Measurements from ENCODE around the gene REM2. TPM values are rescaled to one million over a fixed set of nuclear protein-coding genes. Genes with fewer than 3 reads are reported as not detected.
"Not testable (repeated sequence)": the region's sequence is repeated elsewhere in the genome, so short reads cannot be mapped to it uniquely, and the experiment has no call there.

Gene REM2
- total RNA-seq, 2 experiments from 2014 or later, result 0.20 to 0.27 TPM

GRCh38 chr14:22852599-22852939, 30.5 kb upstream of the REM2 start:
- POLR2A ChIA-PET, result interaction anchor here (0.7 to 1.4 kb wide), 6 partner anchors 9 to 283 kb away, joined by 3 to 7 read pairs (median 4); partner anchors contain the start of gene OXA1L
- Mint-ChIP-seq H3K27ac (peak overlapping the region; percentile 79), H3K9me3 (no peaks in the 10 kb centered on the region)

DNA sequence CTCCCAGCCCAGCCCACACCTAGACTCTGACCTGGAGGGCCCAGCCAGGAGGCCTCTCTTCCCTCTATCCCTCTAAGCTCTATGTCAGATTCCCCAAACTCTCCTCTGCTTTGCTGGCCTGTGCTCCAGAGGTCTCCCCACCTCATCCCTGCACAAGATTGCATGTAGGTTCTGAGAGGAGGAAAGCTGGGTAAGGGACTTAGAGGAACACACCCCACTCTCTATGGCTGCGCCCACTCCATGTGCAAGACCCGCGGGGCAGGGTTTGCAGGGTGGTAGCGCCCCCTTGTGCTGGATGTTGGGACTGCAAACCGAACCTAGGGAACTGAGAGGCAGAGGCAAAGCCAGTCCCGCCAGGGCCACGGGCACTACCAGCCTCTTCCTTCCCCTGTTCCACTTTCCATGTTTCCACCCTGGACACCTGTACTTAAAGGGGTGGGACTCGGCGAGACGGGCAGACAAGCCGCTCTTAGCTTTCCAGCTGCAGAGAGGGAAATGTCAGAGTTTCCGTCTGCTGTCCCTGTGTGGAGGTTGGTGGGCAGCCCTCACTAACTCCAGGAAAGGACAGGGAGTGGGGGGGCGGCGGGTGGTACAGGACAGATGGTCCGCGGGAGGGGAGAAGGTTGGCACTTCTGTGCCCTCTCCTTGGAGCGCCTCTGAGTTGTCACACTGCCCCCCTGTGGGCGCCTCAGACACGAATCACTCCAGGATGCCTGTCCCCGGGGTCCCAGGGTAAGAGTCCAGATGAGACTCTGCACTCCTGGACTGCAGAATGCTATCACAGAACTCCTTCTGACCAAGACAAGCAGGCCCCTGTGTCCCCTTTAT, 29.9 kb upstream of the REM2 start:
- intact Hi-C loops (cut with micrococcal nuclease), result loop anchor here (1.0 to 5.0 kb wide), 2 partner anchors 30 to 281 kb away; no protein-coding TSS in a partner anchor
- Mint-ChIP-seq H3K27me3 (peaks cover 13% of the 10 kb centered on the region), H3K36me3 (ENCODE audit: low read depth) (no peaks in the 10 kb centered on the region), H3K4me3 (peak overlapping the region; percentile 71), H3K27ac (peak overlapping the region; percentile 79), H3K4me1 (ENCODE audit: low read depth) (peaks cover 15% of the 10 kb centered on the region), H3K9me3 (no peaks in the 10 kb centered on the region)
- ChIA-PET POLR2A (interaction anchor here (0.7 to 1.4 kb wide), 5 partner anchors 10 to 283 kb away, joined by 3 to 7 read pairs (median 4); partner anchors contain the start of gene OXA1L), CTCF (interaction anchor here (0.5 to 20.8 kb wide), 43 partner anchors 8 to 934 kb away, joined by 3 to 469 read pairs (median 4); partner anchors contain the start of genes ABHD4, HAUS4, LRP10 and MMP14)
- TF ChIP-seq CTCF (IDR thresholded peaks at IDR 0.05), result peak; percentile 92
- ATAC-seq, result peak; percentile 82
- DNase-seq, result peak; percentile 96

More at GRCh38 chr14:22852599-22852939, 30.5 kb upstream of the REM2 start:
- no peak overlapping the region for H3K4me3 Mint-ChIP-seq
- no peaks in the 10 kb centered on the region for H3K36me3 Mint-ChIP-seq (ENCODE audit: low read depth)
- TF ChIP-seq CTCF (IDR thresholded peaks at IDR 0.05), result no peak
- intact Hi-C loops (cut with micrococcal nuclease), result loop anchor here (5.0 kb wide), 1 partner anchor 280 kb away; no protein-coding TSS in a partner anchor
- peaks cover 13% of the 10 kb centered on the region for H3K27me3 Mint-ChIP-seq
- no peak for DNase-seq
- CTCF ChIA-PET, result interaction anchor here (0.5 to 20.8 kb wide), 36 partner anchors 9 to 934 kb away, joined by 3 to 469 read pairs (median 5); partner anchors contain the start of genes ABHD4, HAUS4, LRP10 and MMP14
- H3K4me1 Mint-ChIP-seq (ENCODE audit: low read depth), result peaks cover 13% of the 10 kb centered on the region
- ATAC-seq, result no peak

DNA sequence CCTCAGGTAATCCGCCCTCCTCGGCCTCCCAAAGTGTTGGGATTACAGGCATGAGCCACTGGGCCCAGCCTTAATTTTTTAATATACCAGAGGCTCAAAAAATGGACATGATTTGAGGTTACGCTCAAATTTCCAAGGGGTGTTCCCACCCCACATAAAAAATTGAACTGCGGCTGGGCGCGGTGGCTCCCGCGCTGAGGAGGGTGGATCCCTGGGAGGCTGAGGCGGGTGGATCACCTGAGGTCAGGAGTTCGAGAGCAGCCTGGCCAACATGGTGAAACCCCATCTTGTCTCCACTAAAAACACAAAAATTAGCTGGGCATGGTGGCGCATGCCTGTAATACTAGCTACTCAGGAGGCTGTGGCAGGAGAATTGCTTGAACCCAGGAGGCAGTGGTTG, 28.7 kb upstream of the REM2 start:
- peaks cover 21% of the 10 kb centered on the region for H3K4me1 Mint-ChIP-seq (ENCODE audit: low read depth)
- ChIA-PET CTCF (interaction anchor here (0.7 to 20.8 kb wide), 31 partner anchors 8 to 297 kb away, joined by 3 to 469 read pairs (median 5); partner anchors contain the start of genes DAD1, LRP10, MMP14 and MRPL52), POLR2A (interaction anchor here (0.9 to 1.5 kb wide), 4 partner anchors 17 to 265 kb away, joined by 3 to 10 read pairs (median 6); partner anchors contain the start of genes DAD1, LRP10, MRPL52 and OXA1L)
- not testable (repeated sequence) for DNase-seq; ATAC-seq; H3K4me3 Mint-ChIP-seq; H3K9me3 Mint-ChIP-seq; H3K27ac Mint-ChIP-seq; H3K36me3 Mint-ChIP-seq (ENCODE audit: low read depth)
- H3K27me3 Mint-ChIP-seq, result peaks cover 13% of the 10 kb centered on the region
- intact Hi-C loops (cut with micrococcal nuclease), result loop anchor here (5.0 kb wide), 1 partner anchor 282 kb away; no protein-coding TSS in a partner anchor

DNA sequence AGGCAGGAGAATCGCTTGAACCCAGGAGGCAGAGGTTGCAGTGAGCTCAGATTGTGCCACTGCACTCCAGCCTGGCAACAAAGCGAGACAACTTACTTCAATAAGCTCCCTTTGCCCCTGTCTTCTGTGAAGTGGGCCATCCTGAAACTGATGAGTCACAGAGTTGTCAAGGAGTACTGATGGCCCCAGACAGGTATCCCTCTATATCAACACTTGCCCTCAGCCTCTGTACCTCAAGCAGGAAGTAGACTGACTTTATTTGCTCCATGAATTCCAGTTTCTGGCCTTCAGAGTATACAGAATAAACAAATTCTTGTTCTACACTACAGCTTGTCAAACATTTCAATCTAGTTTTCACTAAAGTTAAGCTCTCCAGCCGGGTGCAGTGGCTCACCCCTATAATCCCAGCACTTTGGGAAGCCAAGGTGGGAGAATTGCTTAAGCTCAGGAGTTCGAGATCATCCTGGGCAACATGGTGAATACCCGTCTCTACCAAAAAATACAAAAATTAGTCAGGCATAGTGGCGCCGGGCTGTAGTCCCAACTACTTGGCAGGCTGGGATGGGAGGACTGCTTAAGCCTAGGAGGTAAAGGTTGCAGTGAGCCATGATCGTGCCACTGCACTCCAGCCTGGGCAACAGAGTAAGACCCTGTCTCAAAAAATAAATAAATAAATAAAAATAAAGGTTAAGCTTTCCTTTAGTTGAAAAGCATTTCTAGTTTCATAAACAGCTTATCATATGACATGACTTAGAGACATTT, 27.9 kb upstream of the REM2 start:
- CTCF ChIA-PET, result interaction anchor here (0.7 to 20.8 kb wide), 21 partner anchors 8 to 299 kb away, joined by 3 to 469 read pairs (median 5); partner anchors contain the start of genes DAD1, LRP10, MMP14 and MRPL52
- H3K4me1 Mint-ChIP-seq (ENCODE audit: low read depth), result peaks cover 21% of the 10 kb centered on the region
- intact Hi-C loops (cut with micrococcal nuclease), result loop anchor here (5.0 kb wide), 1 partner anchor 283 kb away; no protein-coding TSS in a partner anchor
- POLR2A ChIA-PET, result interaction anchor here (0.7 to 1.5 kb wide), 5 partner anchors 16 to 266 kb away, joined by 3 to 10 read pairs (median 5); partner anchors contain the start of genes DAD1, LRP10, MRPL52 and OXA1L
- DNase-seq (peak; percentile 49), ATAC-seq (peak; percentile 56)
- no peaks in the 10 kb centered on the region for H3K9me3 Mint-ChIP-seq
- H3K27me3 Mint-ChIP-seq, result peaks cover 13% of the 10 kb centered on the region
- no peak overlapping the region for H3K27ac Mint-ChIP-seq
- H3K36me3 Mint-ChIP-seq (ENCODE audit: low read depth), result no peaks in the 10 kb centered on the region
- no peak for TF ChIP-seq CTCF (IDR thresholded peaks at IDR 0.05)
- no peak overlapping the region for H3K4me3 Mint-ChIP-seq

DNA sequence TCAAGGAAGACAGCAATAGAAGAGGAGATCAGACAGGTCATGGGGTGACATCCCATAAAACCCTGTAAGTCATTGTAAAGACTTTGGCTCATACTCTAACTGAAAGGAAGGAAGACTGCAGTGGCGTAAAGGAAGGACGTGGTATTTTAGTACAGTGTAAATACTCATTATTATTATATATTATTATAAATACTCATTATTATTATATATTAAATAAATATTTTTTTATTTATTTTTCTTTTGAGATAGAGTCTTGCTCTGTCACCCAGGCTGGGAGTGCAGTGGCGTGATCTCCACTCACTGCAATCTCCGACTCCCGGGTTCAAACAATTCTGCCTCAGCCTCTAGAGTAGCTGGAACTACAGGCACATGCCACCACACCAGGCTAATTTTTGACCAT, 26.6 kb upstream of the REM2 start:
- no peak for TF ChIP-seq CTCF (IDR thresholded peaks at IDR 0.05)
- H3K27ac Mint-ChIP-seq, result no peak overlapping the region
- H3K4me1 Mint-ChIP-seq (ENCODE audit: low read depth), result peaks cover 21% of the 10 kb centered on the region
- POLR2A ChIA-PET, result no interaction called here
- DNase-seq (no peak), ATAC-seq (no peak)
- H3K36me3 Mint-ChIP-seq (ENCODE audit: low read depth), result no peaks in the 10 kb centered on the region
- H3K9me3 Mint-ChIP-seq, result no peaks in the 10 kb centered on the region
- H3K4me3 Mint-ChIP-seq, result no peak overlapping the region
- H3K27me3 Mint-ChIP-seq, result peaks cover 15% of the 10 kb centered on the region
- intact Hi-C loops (cut with micrococcal nuclease), result no loop called here
- CTCF ChIA-PET, result interaction anchor here (2.4 to 20.8 kb wide), 5 partner anchors 15 to 299 kb away, joined by 7 to 469 read pairs (median 19); partner anchors contain the start of genes LRP10, MMP14 and MRPL52

GRCh38 chr14:22860377-22860776, 22.6 kb upstream of the REM2 start:
- DNase-seq; POLR2A ChIA-PET; intact Hi-C loops (cut with micrococcal nuclease); H3K4me1 Mint-ChIP-seq (ENCODE audit: low read depth); H3K27ac Mint-ChIP-seq; H3K9me3 Mint-ChIP-seq; ATAC-seq; H3K4me3 Mint-ChIP-seq; H3K36me3 Mint-ChIP-seq (ENCODE audit: low read depth): not testable (repeated sequence)
- CTCF ChIA-PET, result interaction anchor here (0.8 to 20.8 kb wide), 5 partner anchors 11 to 303 kb away, joined by 3 to 469 read pairs (median 14); partner anchors contain the start of genes LRP10, MMP14 and MRPL52
- H3K27me3 Mint-ChIP-seq, result peaks cover 22% of the 10 kb centered on the region

Measured in activated CD8-positive, alpha-beta T cell treated with anti-CD3 and anti-CD28 coated beads for 36 hours (primary cell).